Naive thymus-derived CD8-positive, alpha-beta T cell (primary cell): Measurements from ENCODE around the gene RAI14. TPM values are rescaled to one million over a fixed set of nuclear protein-coding genes. Genes with fewer than 3 reads are reported as not detected.

Experiments
- ATAC-seq, 2 donors: fragments of 150-1000 bp; cut with Tn5 transposase in 1 of 2; sonication (Bioruptor Pico), chemical (Tn5 transposase) in 1 of 2; 1 replicate in 1 of 2; 2 replicates in 1 of 2; pipeline ENCODE4 v1.10.0; 2021; ENCODE audit warnings: mild to moderate bottlenecking in 2 of 2, moderate library complexity in 2 of 2
- POLR2A ChIA-PET: fragments of 350-600 bp; sonication (Branson Sonifier 250); formaldehyde crosslinking; loops from one replicate; lab custom pipeline; 2021; ENCODE audit warnings: antibody characterized with exemption; lab: Charles Lee
- DNase-seq, 10 donors: peaks; one replicate each; pipeline versions ENCODE4 v3.0.0 to v3.0.0-alpha.2; 2020 to 2022
- H3K27ac Mint-ChIP-seq, 10 donors: one replicate each; pipeline ENCODE4 v1.8.0; 2020 to 2022; ENCODE audit warnings: mild to moderate bottlenecking in 10 of 10, mixed read lengths in 10 of 10, moderate library complexity in 4 of 10, inconsistent platforms in 1 of 10
- H3K27me3 Mint-ChIP-seq, 5 donors: one replicate each; pipeline ENCODE4 v1.8.0; 2021 to 2022; ENCODE audit warnings: mixed read lengths in 5 of 5
- H3K36me3 Mint-ChIP-seq, 3 donors: one replicate each; pipeline ENCODE4 v1.8.0; 2020 to 2022; ENCODE audit warnings: mixed read lengths in 3 of 3, mild to moderate bottlenecking in 2 of 3, inconsistent platforms in 1 of 3
- H3K4me1 Mint-ChIP-seq, 4 donors: one replicate each; pipeline ENCODE4 v1.8.0; 2021 to 2022; ENCODE audit warnings: mixed read lengths in 4 of 4
- H3K4me3 Mint-ChIP-seq, 10 donors: one replicate each; pipeline ENCODE4 v1.8.0; 2020 to 2022; ENCODE audit warnings: mild to moderate bottlenecking in 10 of 10, mixed read lengths in 10 of 10, moderate library complexity in 6 of 10, inconsistent platforms in 1 of 10
- H3K9me3 Mint-ChIP-seq, 9 donors: one replicate each; pipeline ENCODE4 v1.8.0; 2020 to 2022; ENCODE audit warnings: mixed read lengths in 9 of 9, mild to moderate bottlenecking in 3 of 9, inconsistent platforms in 1 of 9, moderate library complexity in 1 of 9
- polyA plus RNA-seq, 3 donors: library from polyadenylated mRNA; unstranded; fragments of 300-500 nt; fragmentation: Illumina TruSeq; gene quantifications; one replicate each; pipeline ENCODE4 v1.2.3, GENCODE V29; 2021
- total RNA-seq, 8 experiments: library from RNA in 2 of 8; stranded (reverse) in 2 of 8; gene quantifications; one replicate each; pipeline ENCODE4 v1.2.3 and lab custom pipeline; 2021 to 2026

Gene RAI14
- total RNA-seq = not detected
- polyA plus RNA-seq = not detected
- 0 to 2.4 (median 0.29) reads per million in 6 experiments for total RNA-seq (lab: John Stamatoyannopoulos, UW)

DNA sequence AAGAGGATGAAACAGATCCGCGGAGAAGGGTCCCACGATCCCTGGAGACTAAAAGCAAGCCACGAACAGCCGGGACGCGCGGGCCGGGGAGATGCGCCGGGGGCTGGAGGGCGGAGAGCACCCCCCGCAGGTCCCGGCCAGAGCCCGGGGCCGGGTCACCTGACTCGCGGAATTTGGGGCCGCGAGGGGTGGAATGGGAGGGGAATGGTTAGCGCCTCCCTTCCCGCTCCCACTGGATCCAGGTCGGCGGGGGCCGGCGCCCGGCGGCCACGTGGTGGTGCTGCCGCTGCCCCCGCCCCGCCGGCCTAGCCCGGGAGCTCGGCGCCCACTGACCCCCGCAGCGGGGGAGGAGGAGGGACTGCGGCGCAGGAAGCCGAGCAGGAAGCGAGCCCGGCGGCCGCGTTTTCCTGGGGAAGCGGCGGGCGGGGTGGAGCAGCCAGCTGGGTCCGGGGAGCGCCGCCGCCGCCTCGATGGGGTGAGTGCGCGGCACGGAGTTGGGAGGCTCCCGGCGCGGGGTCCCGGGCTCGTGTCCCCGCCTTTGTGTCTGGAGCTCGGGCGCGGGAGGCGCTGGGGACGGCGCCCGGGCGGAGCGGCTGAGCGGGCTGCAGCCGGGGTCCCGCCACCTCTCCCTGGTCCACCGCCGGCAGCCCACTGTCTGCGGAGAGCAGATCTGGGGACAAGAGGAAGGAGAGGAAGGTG is at the start of gene RAI14:
Gene RAI14, plus strand, starts transcription at position 328 of the 699 bp plus-strand sequence. CDS start 30,592 bp downstream, outside the sequence.
- H3K27me3 Mint-ChIP-seq = peaks cover 14 to 55% (median 32%) of the 10 kb centered on the region in 5 donors
- POLR2A ChIA-PET = no interaction called here
- ATAC-seq (peak in 1 of 2 donors; percentile 50), DNase-seq (peak in 4 of 10 donors; percentile 7 to 16 (median 12))
- H3K27ac Mint-ChIP-seq = peak within 1 kb of the TSS in 9 of 10 donors; percentile 4 to 90 (median 78)
- H3K9me3 Mint-ChIP-seq = peaks cover 0 to 6% (median 0%) of the 10 kb centered on the region in 9 donors
- H3K4me3 Mint-ChIP-seq = peak within 1 kb of the TSS; percentile 84 to 97 (median 91)
- peaks cover 18 to 28% (median 22%) of the 10 kb centered on the region in 4 donors for H3K4me1 Mint-ChIP-seq
- peaks cover 2 to 8% (median 3%) of the 10 kb centered on the region in 3 donors for H3K36me3 Mint-ChIP-seq

DNA sequence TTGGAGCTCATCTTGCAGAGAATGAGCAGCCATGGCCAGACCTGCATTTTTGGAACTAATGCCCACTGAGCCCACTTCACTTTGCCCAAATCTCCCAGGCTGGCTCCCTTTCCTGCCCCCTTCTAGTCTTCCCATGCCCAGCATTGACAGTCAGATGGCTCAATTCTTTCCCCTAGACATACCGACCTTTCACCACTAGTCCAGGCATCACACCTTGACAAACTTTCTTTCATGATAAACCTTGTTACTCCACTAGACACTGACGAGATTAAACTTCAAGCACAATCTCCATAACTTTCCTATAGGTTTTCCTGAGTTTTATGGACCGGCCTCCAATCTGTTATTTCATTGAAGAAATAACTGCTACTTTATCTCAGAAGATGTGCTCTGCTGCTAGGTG is 47.8 kb upstream of the RAI14 start:
- H3K27me3 Mint-ChIP-seq = peaks cover 0 to 8% (median 5%) of the 10 kb centered on the region in 5 donors
- POLR2A ChIA-PET = no interaction called here
- no peaks in the 10 kb centered on the region for H3K9me3 Mint-ChIP-seq
- no peak overlapping the region for H3K27ac Mint-ChIP-seq
- DNase-seq (no peak), ATAC-seq (no peak)
- no peaks in the 10 kb centered on the region for H3K36me3 Mint-ChIP-seq
- no peak overlapping the region for H3K4me3 Mint-ChIP-seq
- H3K4me1 Mint-ChIP-seq = no peaks in the 10 kb centered on the region

DNA sequence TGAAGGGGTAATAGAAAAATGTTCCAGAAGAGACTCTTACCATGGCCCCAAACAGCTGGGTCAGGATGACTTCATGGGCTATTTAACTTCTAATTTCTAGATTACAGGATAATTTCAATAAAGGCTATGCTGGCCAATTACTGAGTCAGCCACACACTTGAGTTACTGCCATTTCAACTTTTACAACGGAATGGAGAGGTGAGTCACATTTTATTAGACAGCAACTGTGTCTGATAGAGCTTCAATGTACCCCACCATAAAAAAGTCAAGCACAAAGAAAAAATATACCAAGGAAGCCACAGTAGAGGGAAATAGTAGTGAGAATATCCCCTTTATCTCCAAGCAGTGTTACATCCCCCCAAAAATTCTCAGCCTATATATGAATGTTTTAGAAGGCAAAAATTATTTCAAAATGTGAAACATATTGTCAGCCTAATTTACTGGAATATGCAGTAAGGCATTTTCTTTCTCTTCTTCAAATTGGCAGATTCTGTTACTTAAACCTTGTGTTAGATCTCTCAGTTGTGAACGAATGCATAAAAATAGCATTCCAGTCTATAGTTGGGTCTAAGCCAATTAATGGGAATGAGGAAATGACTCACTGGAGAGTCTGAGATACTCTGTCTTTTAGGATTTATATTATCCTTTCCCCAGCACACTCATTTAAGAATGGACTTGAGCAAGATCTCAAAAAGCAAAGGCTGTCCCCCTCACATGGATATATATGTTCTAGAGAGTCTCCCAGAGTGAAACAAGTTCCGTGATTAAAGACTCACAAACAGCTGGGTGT is 47.1 kb upstream of the RAI14 start:
- no peak overlapping the region for H3K27ac Mint-ChIP-seq
- peaks cover 0 to 8% (median 5%) of the 10 kb centered on the region in 5 donors for H3K27me3 Mint-ChIP-seq
- H3K4me3 Mint-ChIP-seq = no peak overlapping the region
- no peaks in the 10 kb centered on the region for H3K9me3 Mint-ChIP-seq
- H3K36me3 Mint-ChIP-seq = no peaks in the 10 kb centered on the region
- ATAC-seq (no peak), DNase-seq (no peak)
- POLR2A ChIA-PET = no interaction called here
- H3K4me1 Mint-ChIP-seq = no peaks in the 10 kb centered on the region

DNA sequence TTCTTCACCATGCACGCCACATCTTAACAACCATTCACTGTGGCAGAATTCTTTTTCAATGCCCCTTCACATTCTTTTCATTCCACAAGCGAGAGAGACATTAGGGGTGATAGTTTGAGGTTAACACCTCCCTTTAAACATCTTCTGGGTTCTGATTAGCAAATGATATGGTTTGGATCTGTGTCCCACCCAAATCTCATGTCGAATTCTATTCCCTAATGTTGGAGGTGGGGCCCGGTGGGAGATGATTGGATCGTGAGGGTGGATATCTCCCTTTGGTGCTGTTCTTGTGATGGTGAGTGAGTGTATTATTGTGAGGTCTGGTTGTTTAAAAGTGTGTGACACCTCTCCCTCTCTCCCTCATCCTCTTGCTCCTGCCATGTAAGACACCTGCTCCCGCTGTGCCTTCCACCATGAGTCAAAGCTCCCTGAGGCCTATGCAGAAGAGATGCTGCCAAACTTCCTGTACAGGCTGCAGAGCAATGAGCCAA is 46.1 kb upstream of the RAI14 start:
- POLR2A ChIA-PET = no interaction called here

DNA sequence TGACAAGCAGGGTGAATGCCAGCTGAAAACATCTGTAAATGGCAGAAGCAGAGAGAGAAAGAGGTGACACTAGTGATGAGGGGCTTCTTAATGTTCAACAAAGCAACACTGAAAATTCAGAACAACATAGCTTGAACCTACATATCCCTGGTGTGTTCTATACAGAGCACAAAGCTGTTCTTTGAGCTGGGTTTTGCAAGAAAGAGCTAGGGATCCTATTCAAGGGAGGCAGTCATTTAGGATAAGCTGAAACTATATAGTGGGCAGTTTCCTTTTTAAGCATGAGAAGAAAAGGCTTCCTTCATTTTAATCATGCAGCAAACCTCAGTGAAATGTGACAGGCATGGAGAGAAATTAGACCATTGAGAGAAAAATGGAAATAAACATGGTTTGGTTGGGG is 45.6 kb upstream of the RAI14 start:
- Mint-ChIP-seq H3K27me3 (peaks cover 0 to 8% (median 6%) of the 10 kb centered on the region in 5 donors), H3K4me3 (no peak overlapping the region), H3K27ac (no peak overlapping the region), H3K9me3 (no peaks in the 10 kb centered on the region), H3K36me3 (no peaks in the 10 kb centered on the region), H3K4me1 (no peaks in the 10 kb centered on the region)
- POLR2A ChIA-PET = no interaction called here
- ATAC-seq = no peak
- DNase-seq = no peak

More for the DNA sequence above, 46.1 kb upstream of the RAI14 start:
- DNase-seq = no peak
- ATAC-seq = no peak
- Mint-ChIP-seq H3K4me3 (no peak overlapping the region), H3K9me3 (no peaks in the 10 kb centered on the region), H3K27ac (no peak overlapping the region), H3K4me1 (no peaks in the 10 kb centered on the region), H3K36me3 (no peaks in the 10 kb centered on the region), H3K27me3 (peaks cover 0 to 8% (median 6%) of the 10 kb centered on the region in 5 donors)

DNA sequence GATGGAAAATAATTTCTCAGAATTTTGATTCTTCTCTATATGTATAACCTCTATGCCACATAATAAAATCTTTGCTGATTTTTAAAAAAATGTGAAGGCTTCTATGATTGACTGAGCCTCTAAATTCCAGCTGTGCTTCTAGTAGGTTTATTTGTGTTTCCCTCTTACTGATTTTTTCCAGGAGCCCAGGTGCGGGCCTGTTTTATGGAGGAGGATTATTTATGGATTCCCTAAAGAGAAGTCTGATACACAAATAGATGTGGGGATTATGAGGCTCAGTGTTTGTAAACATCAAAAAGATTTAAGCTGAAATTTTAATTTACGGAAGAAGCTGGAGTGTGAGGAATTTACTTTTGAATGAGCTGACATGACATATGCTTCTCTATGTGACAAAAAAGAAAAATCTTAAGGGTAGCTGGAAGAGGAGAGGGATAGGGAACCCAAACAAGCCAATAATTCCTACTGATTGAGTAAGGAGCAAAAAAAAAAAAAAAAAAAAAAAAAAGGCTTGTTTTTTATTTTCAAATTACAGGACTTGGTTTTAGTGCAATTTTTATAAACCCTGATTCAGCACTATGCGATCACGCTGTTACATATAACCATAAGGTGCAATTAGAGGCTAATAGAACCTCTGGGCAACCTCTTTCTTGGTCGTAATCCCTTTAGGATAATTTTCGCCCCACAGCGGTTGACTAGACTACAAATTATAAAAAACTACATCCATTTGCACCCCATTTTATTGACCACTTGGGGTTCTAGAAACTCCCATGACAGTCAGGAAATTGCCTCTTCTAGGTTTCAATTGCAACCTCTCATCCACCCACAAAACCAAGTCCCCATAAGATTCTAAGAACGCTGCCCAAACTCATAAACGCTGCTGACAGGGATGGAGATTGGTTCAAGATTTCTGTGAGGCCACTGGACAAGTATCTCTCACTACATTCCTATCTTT is 44.4 kb upstream of the RAI14 start:
- Mint-ChIP-seq H3K27me3 (peaks cover 0 to 12% (median 7%) of the 10 kb centered on the region in 5 donors), H3K4me1 (no peaks in the 10 kb centered on the region)
- ATAC-seq = no peak

DNA sequence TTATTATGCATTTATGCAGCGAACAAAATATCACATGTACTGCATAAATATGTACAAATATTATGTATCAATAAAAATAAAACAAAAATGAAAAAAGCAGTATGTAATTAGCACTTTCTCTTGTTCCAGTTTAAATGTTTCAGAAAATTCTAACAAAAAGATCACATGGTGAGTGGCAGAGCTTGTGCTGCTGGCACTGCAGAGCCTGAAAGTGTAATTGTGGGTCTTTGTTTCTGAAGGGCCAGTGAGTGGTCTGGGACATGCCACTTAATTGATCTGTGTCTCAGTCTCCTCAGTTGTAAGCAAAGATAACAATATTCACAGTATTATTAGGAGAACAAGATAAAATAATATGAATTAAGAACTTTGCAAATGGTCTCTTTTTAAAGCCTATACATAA is 39.5 kb upstream of the RAI14 start:
- H3K36me3 Mint-ChIP-seq = no peaks in the 10 kb centered on the region
- H3K4me3 Mint-ChIP-seq = no peak overlapping the region
- H3K27ac Mint-ChIP-seq = no peak overlapping the region
- no peaks in the 10 kb centered on the region for H3K9me3 Mint-ChIP-seq
- POLR2A ChIA-PET = no interaction called here
- no peak for DNase-seq
- ATAC-seq = no peak
- H3K4me1 Mint-ChIP-seq = no peaks in the 10 kb centered on the region
- H3K27me3 Mint-ChIP-seq = peaks cover 8 to 22% (median 14%) of the 10 kb centered on the region in 5 donors

More for the DNA sequence above, 44.4 kb upstream of the RAI14 start:
- H3K9me3 Mint-ChIP-seq = no peaks in the 10 kb centered on the region
- no peak overlapping the region for H3K27ac Mint-ChIP-seq
- DNase-seq = no peak
- H3K36me3 Mint-ChIP-seq = no peaks in the 10 kb centered on the region
- POLR2A ChIA-PET = no interaction called here
- no peak overlapping the region for H3K4me3 Mint-ChIP-seq

DNA sequence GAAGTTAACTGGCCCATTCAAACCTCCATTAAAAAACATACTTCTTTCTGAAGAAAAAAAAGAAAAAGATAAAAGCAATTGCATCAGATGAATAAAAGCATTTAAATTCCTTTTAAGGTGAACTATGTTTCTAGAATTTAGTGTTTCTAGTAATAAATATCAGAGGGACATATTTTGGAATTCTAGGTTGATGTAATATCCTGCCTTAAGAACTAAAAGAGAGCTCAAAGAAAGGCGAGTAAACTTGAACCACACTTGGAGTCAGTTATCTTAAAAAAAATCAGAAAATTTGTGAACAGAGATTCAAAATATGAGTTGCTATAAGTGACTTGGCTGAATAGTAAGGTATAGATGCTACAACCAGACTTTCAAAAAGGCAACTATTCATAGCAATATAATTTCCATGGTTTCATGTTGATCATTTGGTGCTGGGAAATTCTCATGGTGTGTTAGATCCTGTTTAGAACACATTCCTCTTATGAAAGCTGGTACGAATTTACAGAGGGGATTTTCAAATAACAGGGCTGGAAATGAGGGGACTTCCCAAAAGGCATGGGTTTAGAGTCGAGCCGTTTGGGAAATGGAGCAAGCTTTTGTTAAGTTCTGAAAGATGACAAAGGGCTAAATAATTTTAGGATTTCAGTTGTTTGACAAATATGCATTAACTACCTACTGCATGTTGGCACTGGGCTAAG is 37.6 kb upstream of the RAI14 start:
- H3K27ac Mint-ChIP-seq = no peak overlapping the region
- no peaks in the 10 kb centered on the region for H3K9me3 Mint-ChIP-seq
- POLR2A ChIA-PET = no interaction called here
- DNase-seq (no peak), ATAC-seq (no peak)
- H3K4me1 Mint-ChIP-seq = no peaks in the 10 kb centered on the region
- H3K36me3 Mint-ChIP-seq = no peaks in the 10 kb centered on the region
- H3K4me3 Mint-ChIP-seq = no peak overlapping the region
- peaks cover 8 to 23% (median 14%) of the 10 kb centered on the region in 5 donors for H3K27me3 Mint-ChIP-seq

DNA sequence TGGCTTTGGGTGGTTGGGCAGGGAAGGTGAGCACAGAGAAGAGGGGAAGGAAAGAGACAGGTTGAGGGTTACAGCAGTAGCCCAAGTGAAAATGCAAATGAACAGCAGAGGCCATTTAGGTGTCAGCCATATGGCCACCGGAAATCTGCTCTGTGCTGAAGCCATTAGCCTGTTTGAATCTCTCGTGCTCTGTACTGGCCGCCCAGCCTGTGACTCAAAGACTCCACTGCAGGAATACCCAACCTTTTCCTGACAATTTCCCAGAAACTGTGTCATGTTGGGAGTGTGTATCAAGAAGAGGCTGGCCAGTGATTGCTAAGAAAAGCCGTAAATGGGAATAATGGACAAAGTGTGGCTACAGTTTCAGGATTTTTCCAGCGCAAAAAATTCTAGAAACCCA is 35.9 kb upstream of the RAI14 start:
- H3K36me3 Mint-ChIP-seq = no peaks in the 10 kb centered on the region
- no peaks in the 10 kb centered on the region for H3K9me3 Mint-ChIP-seq
- H3K4me3 Mint-ChIP-seq = no peak overlapping the region
- ATAC-seq (no peak), DNase-seq (no peak)
- peaks cover 12 to 23% (median 14%) of the 10 kb centered on the region in 5 donors for H3K27me3 Mint-ChIP-seq
- H3K4me1 Mint-ChIP-seq = no peaks in the 10 kb centered on the region
- peak overlapping the region in 1 of 10 donors; percentile 3 for H3K27ac Mint-ChIP-seq
- POLR2A ChIA-PET = no interaction called here

DNA sequence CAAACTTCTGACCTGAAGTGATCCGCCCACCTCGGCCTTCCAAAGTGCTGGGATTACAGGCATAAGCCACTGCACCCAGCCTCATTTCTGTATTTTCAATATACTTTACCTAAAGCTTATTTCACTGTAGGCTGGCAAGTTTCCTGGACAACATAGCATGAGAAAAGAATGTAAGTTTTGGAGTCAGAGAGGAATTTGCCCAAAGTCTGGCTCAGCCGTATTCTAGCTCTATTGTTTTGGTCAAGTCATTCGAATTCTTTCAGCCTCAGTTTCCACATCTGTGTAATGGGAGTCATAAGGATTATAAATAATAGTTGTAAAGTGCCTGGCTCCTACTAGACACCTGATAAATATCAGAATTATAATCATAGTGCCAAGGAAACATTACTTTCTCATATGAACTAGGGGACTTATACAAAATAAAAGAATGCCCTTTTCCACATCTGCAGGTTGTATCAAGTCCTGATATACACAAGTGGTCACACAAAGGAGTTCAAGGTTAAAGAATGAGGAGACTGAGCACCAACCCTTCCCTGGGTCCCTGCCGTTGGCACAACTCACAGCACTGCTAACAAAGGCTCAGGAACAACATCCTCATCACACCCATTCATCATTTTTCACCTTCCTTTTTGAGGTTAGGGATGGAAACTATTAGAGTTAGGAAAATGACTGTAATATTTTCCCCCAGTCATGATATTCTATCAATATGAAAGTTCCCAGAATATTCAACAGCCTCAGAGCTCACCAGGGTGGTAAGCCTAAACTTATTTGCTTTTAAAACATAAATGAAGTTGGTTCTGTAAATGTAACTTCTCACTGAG is 34.6 kb upstream of the RAI14 start:
- POLR2A ChIA-PET = no interaction called here
- H3K27ac Mint-ChIP-seq = no peak overlapping the region
- H3K36me3 Mint-ChIP-seq = no peaks in the 10 kb centered on the region
- H3K4me1 Mint-ChIP-seq = no peaks in the 10 kb centered on the region
- H3K4me3 Mint-ChIP-seq = no peak overlapping the region
- no peak for DNase-seq
- H3K9me3 Mint-ChIP-seq = no peaks in the 10 kb centered on the region
- ATAC-seq = no peak
- peaks cover 9 to 28% (median 14%) of the 10 kb centered on the region in 5 donors for H3K27me3 Mint-ChIP-seq

DNA sequence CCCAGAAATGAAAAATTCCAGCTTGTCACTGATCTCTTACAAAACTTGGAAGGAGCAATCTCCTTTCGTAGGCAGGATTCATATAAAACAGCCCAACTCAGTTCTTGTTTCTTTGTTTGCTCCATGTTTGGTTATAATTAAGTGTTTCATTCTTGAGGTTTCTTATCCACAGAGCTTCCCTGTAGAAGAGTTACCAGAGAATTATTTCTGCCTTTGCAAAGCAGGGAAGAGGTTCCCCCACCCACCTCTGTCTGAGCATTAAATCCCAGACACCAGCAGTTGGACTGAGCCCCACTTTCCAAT is 34.1 kb upstream of the RAI14 start:
- POLR2A ChIA-PET = no interaction called here
- Mint-ChIP-seq H3K4me3 (no peak overlapping the region), H3K4me1 (no peaks in the 10 kb centered on the region), H3K27me3 (peaks cover 9 to 28% (median 14%) of the 10 kb centered on the region in 5 donors), H3K36me3 (no peaks in the 10 kb centered on the region), H3K9me3 (no peaks in the 10 kb centered on the region), H3K27ac (peak overlapping the region in 1 of 10 donors; percentile 53)
- no peak for ATAC-seq
- no peak for DNase-seq
